Measurements from ENCODE around the gene ARHGEF28.

DNA sequence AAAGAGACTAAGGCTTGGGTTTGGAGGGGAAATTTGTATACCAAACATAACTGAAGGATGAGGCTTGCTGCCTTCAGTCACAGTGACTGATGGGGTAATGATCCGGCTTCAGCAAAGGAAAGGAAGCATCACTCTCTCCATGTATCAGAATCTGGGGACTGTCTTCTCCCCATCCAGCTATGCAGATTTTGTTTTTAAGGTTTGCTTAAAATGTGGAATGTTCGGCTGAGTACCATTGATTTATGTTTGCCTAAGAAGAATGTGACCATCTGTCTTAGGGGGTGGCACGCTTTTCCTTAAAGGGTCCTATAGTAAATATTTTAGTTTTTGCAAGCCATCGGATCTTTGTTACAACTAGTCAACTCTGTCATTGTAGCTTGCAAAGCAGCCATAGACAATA, 291.9 kb downstream of the ARHGEF28 start:
- no peak for TF ChIP-seq POLR2AphosphoS5 (IDR thresholded peaks at IDR 0.05)
- TF ChIP-seq, protein P1, sequence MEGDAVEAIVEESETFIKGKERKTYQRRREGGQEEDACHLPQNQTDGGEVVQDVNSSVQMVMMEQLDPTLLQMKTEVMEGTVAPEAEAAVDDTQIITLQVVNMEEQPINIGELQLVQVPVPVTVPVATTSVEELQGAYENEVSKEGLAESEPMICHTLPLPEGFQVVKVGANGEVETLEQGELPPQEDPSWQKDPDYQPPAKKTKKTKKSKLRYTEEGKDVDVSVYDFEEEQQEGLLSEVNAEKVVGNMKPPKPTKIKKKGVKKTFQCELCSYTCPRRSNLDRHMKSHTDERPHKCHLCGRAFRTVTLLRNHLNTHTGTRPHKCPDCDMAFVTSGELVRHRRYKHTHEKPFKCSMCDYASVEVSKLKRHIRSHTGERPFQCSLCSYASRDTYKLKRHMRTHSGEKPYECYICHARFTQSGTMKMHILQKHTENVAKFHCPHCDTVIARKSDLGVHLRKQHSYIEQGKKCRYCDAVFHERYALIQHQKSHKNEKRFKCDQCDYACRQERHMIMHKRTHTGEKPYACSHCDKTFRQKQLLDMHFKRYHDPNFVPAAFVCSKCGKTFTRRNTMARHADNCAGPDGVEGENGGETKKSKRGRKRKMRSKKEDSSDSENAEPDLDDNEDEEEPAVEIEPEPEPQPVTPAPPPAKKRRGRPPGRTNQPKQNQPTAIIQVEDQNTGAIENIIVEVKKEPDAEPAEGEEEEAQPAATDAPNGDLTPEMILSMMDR (IDR thresholded peaks at IDR 0.05): no peak
- no peak for TF ChIP-seq POLR2A (IDR thresholded peaks at IDR 0.05)
- TF ChIP-seq EP300 (IDR thresholded peaks at IDR 0.05; ENCODE audit: low read depth): no peak
